ENCODE measurements around the gene ZNF701.

GRCh38 chr19:52592301-52592700 lies 22.2 kb downstream of the ZNF701 start:
- TF ChIP-seq CTCF (IDR thresholded peaks at IDR 0.05) (no peak), ZNF423 (CRISPR knock-in tag; IDR thresholded peaks at IDR 0.05) (no peak), ATF2 (CRISPR knock-in tag; IDR thresholded peaks at IDR 0.05; ENCODE audit: borderline replicate concordance, low read depth) (no peak), EMX1 (CRISPR knock-in tag; IDR thresholded peaks at IDR 0.05) (no peak), NR3C1 (CRISPR knock-in tag; conservative IDR thresholded peaks at IDR 0.05; ENCODE audit: low read depth) (no peak), TP53 (CRISPR knock-in tag; IDR thresholded peaks at IDR 0.05) (no peak), NR2C2 (CRISPR knock-in tag; IDR thresholded peaks at IDR 0.05) (no peak), ATF6 (CRISPR knock-in tag; IDR thresholded peaks at IDR 0.05) (no peak), NFE2L1 (CRISPR knock-in tag; IDR thresholded peaks at IDR 0.05) (no peak), MLX (CRISPR knock-in tag; IDR thresholded peaks at IDR 0.05) (no peak), CREB1 (CRISPR knock-in tag; IDR thresholded peaks at IDR 0.05) (no peak), NFYB (CRISPR knock-in tag; conservative IDR thresholded peaks at IDR 0.05; ENCODE audit: low read depth) (no peak), CREM (CRISPR knock-in tag; IDR thresholded peaks at IDR 0.05) (no peak), E2F4 (CRISPR knock-in tag; IDR thresholded peaks at IDR 0.05; ENCODE audit: borderline replicate concordance, low read depth) (no peak)

Data from WTC11 (cell line).